ENCODE measurements around the gene TEX36.

Gene TEX36

DNA sequence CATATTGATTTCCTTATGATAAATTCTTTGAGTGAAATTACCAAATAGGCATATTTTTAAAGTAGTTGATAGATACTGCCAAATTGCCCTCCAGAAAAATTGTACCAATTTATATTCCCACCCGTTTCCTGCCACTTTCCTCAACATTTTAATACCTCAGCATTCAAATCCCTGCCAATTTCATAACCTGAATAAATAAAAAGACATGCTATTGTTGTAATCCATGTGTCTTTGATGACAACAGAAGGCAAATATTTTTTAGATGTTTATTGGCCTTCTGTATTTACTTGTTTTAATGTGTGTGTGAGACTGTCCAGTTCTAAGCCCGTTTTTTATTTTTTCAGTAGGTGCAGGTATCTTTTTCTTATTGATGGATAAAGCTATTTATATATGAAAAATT, 71.7 kb downstream of the TEX36 start:
- H3K9me3 ChIP-seq (ENCODE audit: insufficient read depth, low read depth, low read length), result no peaks in the 10 kb centered on the region
- no peak overlapping the region for H3K4me2 ChIP-seq (ENCODE audit: low read length)
- H4K91ac ChIP-seq (ENCODE audit: low read depth, low read length), result no peak overlapping the region
- H3K36me3 ChIP-seq (ENCODE audit: control insufficient read depth in 1 of 2, insufficient read depth in 2 of 2, low read length in 2 of 2), result no peaks in the 10 kb centered on the region
- no peak overlapping the region for H3K27ac ChIP-seq (ENCODE audit: low read depth, low read length)
- no peak overlapping the region for H3K9ac ChIP-seq (ENCODE audit: low read length)
- no peak overlapping the region for H2BK5ac ChIP-seq (ENCODE audit: low read depth, low read length, poor library complexity)
- no peak overlapping the region for H2BK120ac ChIP-seq (ENCODE audit: insufficient read depth, low read length, poor library complexity)
- no peak overlapping the region for H2AK5ac ChIP-seq (ENCODE audit: low read length)
- H3K23ac ChIP-seq (ENCODE audit: low read length), result no peak overlapping the region
- no peak overlapping the region for H3K18ac ChIP-seq (ENCODE audit: low read length)
- H4K8ac ChIP-seq (ENCODE audit: low read depth, low read length), result no peak overlapping the region
- H2AFZ ChIP-seq (ENCODE audit: insufficient read depth, low read length, poor library complexity), result no peak overlapping the region
- DNase-seq, result no peak
- H3K79me2 ChIP-seq (ENCODE audit: control insufficient read depth, insufficient read depth, low read length, poor library complexity), result no peaks in the 10 kb centered on the region
- no peaks in the 10 kb centered on the region for H3K27me3 ChIP-seq (ENCODE audit: insufficient read depth, low read length)
- no CpG with 5 or more reads among the region's 2 CpGs for WGBS (ENCODE audit: extremely low coverage, insufficient coverage, insufficient read length)
- no peaks in the 10 kb centered on the region for H3K79me1 ChIP-seq (ENCODE audit: low read length)
- H3K4me3 ChIP-seq (ENCODE audit: low read depth, low read length), result no peak overlapping the region
- H4K12ac ChIP-seq (ENCODE audit: low read depth, low read length), result no peak overlapping the region
- H2BK12ac ChIP-seq (ENCODE audit: low read length), result no peak overlapping the region
- no peak overlapping the region for H3K14ac ChIP-seq (ENCODE audit: low read length)
- no peaks in the 10 kb centered on the region for H3K4me1 ChIP-seq (ENCODE audit: control insufficient read depth in 1 of 2, insufficient read depth in 2 of 2, low read length in 2 of 2)
- no peak overlapping the region for H3K4ac ChIP-seq (ENCODE audit: low read depth, low read length)

- H3K14ac ChIP-seq (ENCODE audit: low read length), result no peak overlapping the region
- no peak overlapping the region for H4K91ac ChIP-seq (ENCODE audit: low read depth, low read length)
- no peak overlapping the region for H3K9ac ChIP-seq (ENCODE audit: low read length)
- no peaks in the 10 kb centered on the region for H3K79me2 ChIP-seq (ENCODE audit: control insufficient read depth, insufficient read depth, low read length, poor library complexity)
- no peak overlapping the region for H3K23ac ChIP-seq (ENCODE audit: low read length)
- no peaks in the 10 kb centered on the region for H3K9me3 ChIP-seq (ENCODE audit: insufficient read depth, low read depth, low read length)
- H2BK12ac ChIP-seq (ENCODE audit: low read length), result no peak overlapping the region
- no CpG with 5 or more reads among the region's 4 CpGs for WGBS (ENCODE audit: extremely low coverage, insufficient coverage, insufficient read length)
- H3K4me1 ChIP-seq (ENCODE audit: control insufficient read depth in 1 of 2, insufficient read depth in 2 of 2, low read length in 2 of 2), result no peaks in the 10 kb centered on the region
- H2BK120ac ChIP-seq (ENCODE audit: insufficient read depth, low read length, poor library complexity), result no peak overlapping the region
- H3K79me1 ChIP-seq (ENCODE audit: low read length), result no peaks in the 10 kb centered on the region
- H3K4me3 ChIP-seq (ENCODE audit: low read depth, low read length), result no peak overlapping the region
- H3K36me3 ChIP-seq (ENCODE audit: control insufficient read depth in 1 of 2, insufficient read depth in 2 of 2, low read length in 2 of 2), result no peaks in the 10 kb centered on the region
- H2BK5ac ChIP-seq (ENCODE audit: low read depth, low read length, poor library complexity), result no peak overlapping the region
- no peak overlapping the region for H3K27ac ChIP-seq (ENCODE audit: low read depth, low read length)
- no peak for DNase-seq
- no peaks in the 10 kb centered on the region for H3K27me3 ChIP-seq (ENCODE audit: insufficient read depth, low read length)
- no peak overlapping the region for H4K8ac ChIP-seq (ENCODE audit: low read depth, low read length)
- H2AFZ ChIP-seq (ENCODE audit: insufficient read depth, low read length, poor library complexity), result no peak overlapping the region
- no peak overlapping the region for H3K4me2 ChIP-seq (ENCODE audit: low read length)
- no peak overlapping the region for H2AK5ac ChIP-seq (ENCODE audit: low read length)
- H4K12ac ChIP-seq (ENCODE audit: low read depth, low read length), result no peak overlapping the region
- H3K4ac ChIP-seq (ENCODE audit: low read depth, low read length), result no peak overlapping the region
- no peak overlapping the region for H3K18ac ChIP-seq (ENCODE audit: low read length)
Observed at GRCh38 chr10:125609859-125610258, 73.1 kb downstream of the TEX36 start.

- no peaks in the 10 kb centered on the region for H3K79me1 ChIP-seq (ENCODE audit: low read length)
- no peaks in the 10 kb centered on the region for H3K79me2 ChIP-seq (ENCODE audit: control insufficient read depth, insufficient read depth, low read length, poor library complexity)
- no peak overlapping the region for H3K23ac ChIP-seq (ENCODE audit: low read length)
- no peak overlapping the region for H3K14ac ChIP-seq (ENCODE audit: low read length)
- H4K8ac ChIP-seq (ENCODE audit: low read depth, low read length), result no peak overlapping the region
- no peaks in the 10 kb centered on the region for H3K4me1 ChIP-seq (ENCODE audit: control insufficient read depth in 1 of 2, insufficient read depth in 2 of 2, low read length in 2 of 2)
- no peaks in the 10 kb centered on the region for H3K9me3 ChIP-seq (ENCODE audit: insufficient read depth, low read depth, low read length)
- no peak overlapping the region for H2AFZ ChIP-seq (ENCODE audit: insufficient read depth, low read length, poor library complexity)
- no CpG with 5 or more reads among the region's 8 CpGs for WGBS (ENCODE audit: extremely low coverage, insufficient coverage, insufficient read length)
- H2AK5ac ChIP-seq (ENCODE audit: low read length), result no peak overlapping the region
- no peak overlapping the region for H3K27ac ChIP-seq (ENCODE audit: low read depth, low read length)
- H3K4me2 ChIP-seq (ENCODE audit: low read length), result no peak overlapping the region
- H3K27me3 ChIP-seq (ENCODE audit: insufficient read depth, low read length), result no peaks in the 10 kb centered on the region
- no peak overlapping the region for H3K4me3 ChIP-seq (ENCODE audit: low read depth, low read length)
- H3K18ac ChIP-seq (ENCODE audit: low read length), result no peak overlapping the region
- H3K4ac ChIP-seq (ENCODE audit: low read depth, low read length), result no peak overlapping the region
- no peak for DNase-seq
- no peak overlapping the region for H4K12ac ChIP-seq (ENCODE audit: low read depth, low read length)
- H3K36me3 ChIP-seq (ENCODE audit: control insufficient read depth in 1 of 2, insufficient read depth in 2 of 2, low read length in 2 of 2), result no peaks in the 10 kb centered on the region
- H2BK12ac ChIP-seq (ENCODE audit: low read length), result no peak overlapping the region
- H3K9ac ChIP-seq (ENCODE audit: low read length), result no peak overlapping the region
- H4K91ac ChIP-seq (ENCODE audit: low read depth, low read length), result no peak overlapping the region
- H2BK5ac ChIP-seq (ENCODE audit: low read depth, low read length, poor library complexity), result no peak overlapping the region
- H2BK120ac ChIP-seq (ENCODE audit: insufficient read depth, low read length, poor library complexity), result no peak overlapping the region
Observed at GRCh38 chr10:125608474-125608873, 74.5 kb downstream of the TEX36 start.

DNA sequence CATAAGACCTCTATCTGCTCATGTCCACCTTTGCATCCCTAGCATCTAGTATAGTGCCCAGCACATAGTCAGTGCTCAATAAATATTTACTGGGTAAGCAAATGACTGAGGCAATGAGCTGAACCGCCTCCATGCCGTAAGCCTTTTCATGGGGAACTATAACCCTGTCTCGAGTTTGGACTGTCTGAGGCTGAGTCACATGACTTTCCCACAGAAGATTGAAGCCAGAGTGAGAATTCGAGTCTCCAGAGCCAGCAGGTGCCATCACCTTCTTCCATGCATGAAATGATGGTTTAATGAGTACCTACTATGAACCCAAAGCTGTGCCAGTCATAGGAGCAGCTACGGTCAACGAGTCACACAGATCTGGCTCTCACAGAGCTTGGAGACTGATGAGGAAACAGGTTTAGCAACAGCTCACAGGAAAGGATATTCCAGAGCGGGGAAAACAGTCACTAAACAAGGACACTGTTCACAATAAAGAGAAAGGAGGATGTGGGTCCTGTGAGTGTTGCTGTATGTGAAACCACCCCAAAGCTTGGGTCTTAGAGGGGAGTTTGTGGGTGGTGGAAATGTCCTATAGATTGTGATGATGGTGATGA, 75.2 kb downstream of the TEX36 start:
- WGBS (ENCODE audit: extremely low coverage, insufficient coverage, insufficient read length), result no CpG with 5 or more reads among the region's 7 CpGs
- H3K4ac ChIP-seq (ENCODE audit: low read depth, low read length), result no peak overlapping the region

More for the DNA sequence above, 75.2 kb downstream of the TEX36 start:
- H3K79me2 ChIP-seq (ENCODE audit: control insufficient read depth, insufficient read depth, low read length, poor library complexity), result no peaks in the 10 kb centered on the region
- H2AFZ ChIP-seq (ENCODE audit: insufficient read depth, low read length, poor library complexity), result no peak overlapping the region
- no peak overlapping the region for H4K8ac ChIP-seq (ENCODE audit: low read depth, low read length)
- H3K23ac ChIP-seq (ENCODE audit: low read length), result no peak overlapping the region
- H2AK5ac ChIP-seq (ENCODE audit: low read length), result no peak overlapping the region
- no peak overlapping the region for H2BK120ac ChIP-seq (ENCODE audit: insufficient read depth, low read length, poor library complexity)
- H3K36me3 ChIP-seq (ENCODE audit: control insufficient read depth in 1 of 2, insufficient read depth in 2 of 2, low read length in 2 of 2), result no peaks in the 10 kb centered on the region
- H3K4me1 ChIP-seq (ENCODE audit: control insufficient read depth in 1 of 2, insufficient read depth in 2 of 2, low read length in 2 of 2), result no peaks in the 10 kb centered on the region
- H3K9me3 ChIP-seq (ENCODE audit: insufficient read depth, low read depth, low read length), result no peaks in the 10 kb centered on the region
- no peak overlapping the region for H2BK5ac ChIP-seq (ENCODE audit: low read depth, low read length, poor library complexity)
- no peaks in the 10 kb centered on the region for H3K79me1 ChIP-seq (ENCODE audit: low read length)
- H3K4me3 ChIP-seq (ENCODE audit: low read depth, low read length), result no peak overlapping the region
- no peak overlapping the region for H3K9ac ChIP-seq (ENCODE audit: low read length)
- H4K91ac ChIP-seq (ENCODE audit: low read depth, low read length), result no peak overlapping the region
- no peak for DNase-seq
- no peak overlapping the region for H3K27ac ChIP-seq (ENCODE audit: low read depth, low read length)
- no peaks in the 10 kb centered on the region for H3K27me3 ChIP-seq (ENCODE audit: insufficient read depth, low read length)
- no peak overlapping the region for H3K14ac ChIP-seq (ENCODE audit: low read length)
- H2BK12ac ChIP-seq (ENCODE audit: low read length), result no peak overlapping the region
- no peak overlapping the region for H3K4me2 ChIP-seq (ENCODE audit: low read length)
- no peak overlapping the region for H3K18ac ChIP-seq (ENCODE audit: low read length)
- H4K12ac ChIP-seq (ENCODE audit: low read depth, low read length), result no peak overlapping the region
